ENCODE data around the gene GABARAPL2.

DNA sequence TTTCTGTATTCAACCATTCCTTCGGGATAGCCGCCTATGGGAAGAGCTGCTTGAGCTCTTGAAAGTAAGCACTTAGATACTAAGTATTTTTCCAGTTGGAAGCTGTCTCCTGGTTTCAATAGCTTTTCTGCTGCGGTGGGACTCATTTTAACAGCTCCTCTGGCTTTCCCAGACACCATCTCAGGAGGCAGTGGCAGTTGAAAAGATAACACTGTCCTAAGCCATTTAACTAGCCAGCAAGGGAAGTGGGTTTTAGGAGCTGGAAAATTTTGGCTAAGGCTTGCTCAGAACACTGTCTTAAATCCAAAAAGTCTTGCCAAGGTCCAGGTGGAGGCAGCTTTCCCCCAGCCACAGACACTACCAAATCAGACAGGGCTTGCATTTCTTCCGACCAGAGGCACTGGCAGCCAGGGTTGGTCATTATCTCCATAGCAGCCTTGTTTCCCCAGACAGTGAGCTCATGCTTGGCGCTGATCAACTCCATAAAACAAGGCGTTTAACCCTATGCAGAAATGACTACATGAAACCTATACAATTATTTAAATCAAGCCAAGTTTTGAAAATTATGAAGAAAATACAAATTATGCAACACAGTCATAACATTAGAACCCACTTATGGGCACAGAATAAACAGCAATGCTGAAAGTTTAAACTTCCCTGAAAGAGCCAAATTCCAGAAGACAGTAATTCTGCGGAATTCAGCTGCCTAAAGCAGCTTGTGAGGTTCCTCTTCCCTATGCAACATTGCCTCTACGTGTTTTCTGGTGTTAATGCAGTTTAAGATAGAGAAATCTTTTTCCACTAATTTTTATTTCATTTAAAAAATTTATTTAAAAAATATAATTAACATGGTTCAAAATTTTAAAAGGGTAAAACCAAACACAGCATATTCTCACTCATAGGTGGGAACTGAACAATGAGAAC lies 25.0 kb downstream of the GABARAPL2 start:
- TF ChIP-seq, protein P1, sequence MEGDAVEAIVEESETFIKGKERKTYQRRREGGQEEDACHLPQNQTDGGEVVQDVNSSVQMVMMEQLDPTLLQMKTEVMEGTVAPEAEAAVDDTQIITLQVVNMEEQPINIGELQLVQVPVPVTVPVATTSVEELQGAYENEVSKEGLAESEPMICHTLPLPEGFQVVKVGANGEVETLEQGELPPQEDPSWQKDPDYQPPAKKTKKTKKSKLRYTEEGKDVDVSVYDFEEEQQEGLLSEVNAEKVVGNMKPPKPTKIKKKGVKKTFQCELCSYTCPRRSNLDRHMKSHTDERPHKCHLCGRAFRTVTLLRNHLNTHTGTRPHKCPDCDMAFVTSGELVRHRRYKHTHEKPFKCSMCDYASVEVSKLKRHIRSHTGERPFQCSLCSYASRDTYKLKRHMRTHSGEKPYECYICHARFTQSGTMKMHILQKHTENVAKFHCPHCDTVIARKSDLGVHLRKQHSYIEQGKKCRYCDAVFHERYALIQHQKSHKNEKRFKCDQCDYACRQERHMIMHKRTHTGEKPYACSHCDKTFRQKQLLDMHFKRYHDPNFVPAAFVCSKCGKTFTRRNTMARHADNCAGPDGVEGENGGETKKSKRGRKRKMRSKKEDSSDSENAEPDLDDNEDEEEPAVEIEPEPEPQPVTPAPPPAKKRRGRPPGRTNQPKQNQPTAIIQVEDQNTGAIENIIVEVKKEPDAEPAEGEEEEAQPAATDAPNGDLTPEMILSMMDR (IDR thresholded peaks at IDR 0.05 in 2 of 3, conservative IDR thresholded peaks at IDR 0.05 in 1 of 3; ENCODE audit: borderline replicate concordance in 1 of 3, insufficient read depth in 1 of 3, low read depth in 2 of 3, low read length in 2 of 3), result no peak
- TF ChIP-seq EZH2 (IDR thresholded peaks at IDR 0.05), result no peak
- TF ChIP-seq, protein P2, sequence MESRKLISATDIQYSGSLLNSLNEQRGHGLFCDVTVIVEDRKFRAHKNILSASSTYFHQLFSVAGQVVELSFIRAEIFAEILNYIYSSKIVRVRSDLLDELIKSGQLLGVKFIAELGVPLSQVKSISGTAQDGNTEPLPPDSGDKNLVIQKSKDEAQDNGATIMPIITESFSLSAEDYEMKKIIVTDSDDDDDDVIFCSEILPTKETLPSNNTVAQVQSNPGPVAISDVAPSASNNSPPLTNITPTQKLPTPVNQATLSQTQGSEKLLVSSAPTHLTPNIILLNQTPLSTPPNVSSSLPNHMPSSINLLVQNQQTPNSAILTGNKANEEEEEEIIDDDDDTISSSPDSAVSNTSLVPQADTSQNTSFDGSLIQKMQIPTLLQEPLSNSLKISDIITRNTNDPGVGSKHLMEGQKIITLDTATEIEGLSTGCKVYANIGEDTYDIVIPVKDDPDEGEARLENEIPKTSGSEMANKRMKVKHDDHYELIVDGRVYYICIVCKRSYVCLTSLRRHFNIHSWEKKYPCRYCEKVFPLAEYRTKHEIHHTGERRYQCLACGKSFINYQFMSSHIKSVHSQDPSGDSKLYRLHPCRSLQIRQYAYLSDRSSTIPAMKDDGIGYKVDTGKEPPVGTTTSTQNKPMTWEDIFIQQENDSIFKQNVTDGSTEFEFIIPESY (IDR thresholded peaks at IDR 0.05; ENCODE audit: extremely low read depth, insufficient replicate concordance, low read length), result no peak
- no peak for TF ChIP-seq SRF (IDR thresholded peaks at IDR 0.05; ENCODE audit: low read depth)
- TF ChIP-seq, protein P3, sequence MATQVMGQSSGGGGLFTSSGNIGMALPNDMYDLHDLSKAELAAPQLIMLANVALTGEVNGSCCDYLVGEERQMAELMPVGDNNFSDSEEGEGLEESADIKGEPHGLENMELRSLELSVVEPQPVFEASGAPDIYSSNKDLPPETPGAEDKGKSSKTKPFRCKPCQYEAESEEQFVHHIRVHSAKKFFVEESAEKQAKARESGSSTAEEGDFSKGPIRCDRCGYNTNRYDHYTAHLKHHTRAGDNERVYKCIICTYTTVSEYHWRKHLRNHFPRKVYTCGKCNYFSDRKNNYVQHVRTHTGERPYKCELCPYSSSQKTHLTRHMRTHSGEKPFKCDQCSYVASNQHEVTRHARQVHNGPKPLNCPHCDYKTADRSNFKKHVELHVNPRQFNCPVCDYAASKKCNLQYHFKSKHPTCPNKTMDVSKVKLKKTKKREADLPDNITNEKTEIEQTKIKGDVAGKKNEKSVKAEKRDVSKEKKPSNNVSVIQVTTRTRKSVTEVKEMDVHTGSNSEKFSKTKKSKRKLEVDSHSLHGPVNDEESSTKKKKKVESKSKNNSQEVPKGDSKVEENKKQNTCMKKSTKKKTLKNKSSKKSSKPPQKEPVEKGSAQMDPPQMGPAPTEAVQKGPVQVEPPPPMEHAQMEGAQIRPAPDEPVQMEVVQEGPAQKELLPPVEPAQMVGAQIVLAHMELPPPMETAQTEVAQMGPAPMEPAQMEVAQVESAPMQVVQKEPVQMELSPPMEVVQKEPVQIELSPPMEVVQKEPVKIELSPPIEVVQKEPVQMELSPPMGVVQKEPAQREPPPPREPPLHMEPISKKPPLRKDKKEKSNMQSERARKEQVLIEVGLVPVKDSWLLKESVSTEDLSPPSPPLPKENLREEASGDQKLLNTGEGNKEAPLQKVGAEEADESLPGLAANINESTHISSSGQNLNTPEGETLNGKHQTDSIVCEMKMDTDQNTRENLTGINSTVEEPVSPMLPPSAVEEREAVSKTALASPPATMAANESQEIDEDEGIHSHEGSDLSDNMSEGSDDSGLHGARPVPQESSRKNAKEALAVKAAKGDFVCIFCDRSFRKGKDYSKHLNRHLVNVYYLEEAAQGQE (IDR thresholded peaks at IDR 0.05; ENCODE audit: low read depth), result no peak
- TF ChIP-seq YY1 (IDR thresholded peaks at IDR 0.05; ENCODE audit: extremely low read depth, insufficient replicate concordance, low read depth, low read length), result no peak
- no peak for TF ChIP-seq POLR2A (IDR thresholded peaks at IDR 0.05; ENCODE audit: borderline replicate concordance, extremely low read depth, insufficient read depth, insufficient read length)
- TF ChIP-seq, protein P4, sequence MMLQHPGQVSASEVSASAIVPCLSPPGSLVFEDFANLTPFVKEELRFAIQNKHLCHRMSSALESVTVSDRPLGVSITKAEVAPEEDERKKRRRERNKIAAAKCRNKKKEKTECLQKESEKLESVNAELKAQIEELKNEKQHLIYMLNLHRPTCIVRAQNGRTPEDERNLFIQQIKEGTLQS (IDR thresholded peaks at IDR 0.05), result no peak
- TF ChIP-seq POLR2AphosphoS5 (IDR thresholded peaks at IDR 0.05; ENCODE audit: low read depth, low read length), result no peak
- no peak for TF ChIP-seq EZH2phosphoT487 (IDR thresholded peaks at IDR 0.05; ENCODE audit: borderline replicate concordance)
- TF ChIP-seq ZFX (IDR thresholded peaks at IDR 0.05), result no peak
- no peak for TF ChIP-seq SP1 (IDR thresholded peaks at IDR 0.05; ENCODE audit: low read depth)
- TF ChIP-seq, protein P5, sequence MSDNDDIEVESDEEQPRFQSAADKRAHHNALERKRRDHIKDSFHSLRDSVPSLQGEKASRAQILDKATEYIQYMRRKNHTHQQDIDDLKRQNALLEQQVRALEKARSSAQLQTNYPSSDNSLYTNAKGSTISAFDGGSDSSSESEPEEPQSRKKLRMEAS (IDR thresholded peaks at IDR 0.05), result no peak

All from HCT116 (cell line).